Activated effector memory CD4-positive, alpha-beta T cell treated with anti-CD3 and anti-CD28 coated beads, Interleukin-2, amount 50 U/mL, for 16 hours (primary cell): ENCODE data around the gene DNAJC25.
"Not testable (repeated sequence)": the region's sequence is repeated elsewhere in the genome, so short reads cannot be mapped to it uniquely, and the experiment has no call there.

ENCODE experiments used
- DNase-seq: peaks from one replicate; pipeline ENCODE4 v3.0.0-alpha.2; 2020

Gene DNAJC25

GRCh38 chr9:111628411-111628810 lies 2.7 kb upstream of the DNAJC25 start:
- DNase-seq: no peak

- DNase-seq: no peak
Observed at GRCh38 chr9:111630182-111630963, 761 bp upstream of the DNAJC25 start.

GRCh38 chr9:111630964-111631213 lies 245 bp upstream of the DNAJC25 start:
- DNase-seq: no peak

- no peak for DNase-seq
Observed at GRCh38 chr9:111632060-111632459, 926 bp downstream of the DNAJC25 start.

GRCh38 chr9:111632695-111633388 lies 1.7 kb downstream of the DNAJC25 start:
- DNase-seq: no peak

DNA sequence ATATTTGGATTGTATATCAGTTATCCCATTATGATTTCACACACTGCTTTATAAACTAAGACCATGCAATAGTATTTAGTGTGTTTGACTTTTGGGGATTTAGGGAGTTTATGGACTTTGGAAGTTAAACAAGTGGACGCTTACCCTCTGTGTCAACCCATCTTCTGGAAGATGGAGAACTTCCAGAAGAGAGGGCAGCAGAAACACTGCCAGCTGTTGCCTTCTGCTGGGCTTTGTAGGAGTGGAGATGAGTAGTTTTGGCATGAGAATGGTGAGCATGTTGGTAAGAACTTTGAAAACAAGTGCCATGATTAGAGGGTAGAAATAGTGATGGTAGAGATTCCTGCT lies 2.2 kb downstream of the DNAJC25 start:
- DNase-seq: no peak

DNA sequence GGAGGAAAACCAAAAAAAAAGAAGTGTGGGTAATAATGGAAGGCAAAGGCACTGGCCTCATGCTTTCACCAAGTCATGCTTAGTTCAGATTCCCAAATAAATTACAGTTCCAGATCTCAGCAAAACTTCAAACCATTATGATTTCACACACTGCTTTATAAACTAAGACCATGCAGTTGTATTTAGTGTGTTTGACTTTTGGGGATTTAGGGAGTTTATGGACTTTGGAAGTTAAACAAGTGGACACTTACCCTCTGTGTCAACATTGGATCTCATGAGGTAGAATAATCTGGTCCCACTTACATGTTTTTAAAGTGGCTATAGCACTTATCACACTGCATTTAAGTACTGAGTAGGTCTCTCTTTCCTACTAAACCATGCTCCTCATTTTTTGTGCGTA lies 3.7 kb downstream of the DNAJC25 start:
- DNase-seq: no peak

- no peak for DNase-seq
Observed at GRCh38 chr9:111637421-111637950, 6.4 kb downstream of the DNAJC25 start.

DNA sequence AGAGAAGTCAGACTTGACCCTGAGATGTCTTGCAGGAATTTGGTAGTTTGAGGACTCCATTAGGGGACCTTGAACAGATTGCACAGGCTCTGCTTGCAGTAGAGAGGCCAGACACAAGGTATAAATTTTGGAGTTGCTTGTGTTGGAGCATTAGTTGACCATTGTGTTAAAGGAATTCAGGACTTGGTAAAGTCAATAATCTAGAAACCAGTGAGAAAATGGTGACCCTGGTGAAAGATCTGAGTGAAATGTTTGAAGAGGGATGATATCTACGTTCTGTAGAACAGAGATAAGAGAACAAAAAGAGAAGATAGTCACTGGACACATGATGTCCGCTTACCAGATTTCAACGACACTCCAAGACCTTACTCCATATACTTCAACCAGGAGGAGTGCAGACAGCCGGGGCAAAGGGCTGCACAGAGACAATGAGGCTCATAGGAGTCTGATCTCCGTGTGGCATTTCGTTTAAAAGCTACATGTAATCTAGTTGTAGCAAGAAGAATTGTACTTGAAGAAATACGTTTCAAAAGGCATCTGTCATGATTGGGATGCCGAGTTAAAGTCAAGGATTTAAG lies 13.2 kb downstream of the DNAJC25 start:
- no peak for DNase-seq

DNA sequence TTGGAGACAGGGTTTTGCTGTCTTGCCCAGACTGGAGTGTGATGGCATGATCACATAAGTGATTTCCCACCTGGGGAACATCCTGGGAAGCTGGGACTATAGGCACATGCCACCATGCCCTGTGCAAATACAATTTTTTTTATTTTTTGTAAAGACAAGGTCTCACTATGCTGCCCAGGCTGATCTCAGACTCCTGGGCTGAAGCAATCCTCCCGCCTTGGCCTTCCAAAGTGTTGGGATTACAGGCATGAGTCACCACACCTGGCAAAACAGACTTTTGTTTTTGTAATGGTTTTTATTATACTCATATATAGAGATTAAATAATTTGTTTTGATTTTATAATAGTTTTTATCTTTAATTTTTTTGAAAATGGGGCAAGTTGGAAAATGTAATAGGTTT lies 14.7 kb downstream of the DNAJC25 start:
- no peak for DNase-seq

DNA sequence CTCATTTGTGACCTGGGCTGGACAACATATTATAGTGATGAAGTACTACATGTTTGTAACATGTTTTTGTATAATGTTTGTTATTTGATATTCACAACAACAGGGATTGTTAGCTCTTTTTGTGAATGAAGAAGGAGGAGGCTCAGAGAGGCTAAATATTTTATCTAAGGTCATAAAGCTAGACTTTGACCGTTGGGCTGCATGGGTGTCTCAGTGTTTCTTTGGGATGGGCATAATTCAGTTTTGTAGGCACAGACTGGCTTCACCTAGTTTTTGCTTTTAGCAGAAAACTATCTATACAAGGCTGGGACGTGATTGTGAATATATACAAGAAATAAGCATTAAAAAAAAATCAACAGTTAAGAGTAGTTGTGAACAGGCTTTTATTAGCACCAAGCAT lies 15.3 kb downstream of the DNAJC25 start:
- DNase-seq: no peak

DNA sequence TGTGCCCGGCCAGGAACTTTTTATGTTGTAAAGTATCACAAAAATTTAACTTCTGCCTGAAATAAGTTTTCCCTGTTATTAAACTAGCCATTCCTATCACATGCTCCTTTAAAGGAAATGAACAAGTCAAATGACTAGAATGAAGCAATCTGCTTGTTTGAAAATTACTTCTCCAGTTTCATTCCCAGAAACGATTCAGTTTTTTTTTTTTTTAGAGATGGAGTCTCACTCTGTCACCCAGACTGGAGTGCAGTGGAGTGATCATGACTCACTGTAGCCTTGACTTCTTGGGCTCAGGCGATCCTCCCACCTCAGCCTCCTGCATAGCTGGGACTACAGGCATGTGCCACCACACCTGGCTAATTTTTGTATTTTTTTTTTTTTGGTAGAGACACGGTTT lies 16.9 kb downstream of the DNAJC25 start:
- no peak for DNase-seq

- no peak for DNase-seq
Observed at GRCh38 chr9:111649016-111649415, 17.9 kb downstream of the DNAJC25 start.

DNA sequence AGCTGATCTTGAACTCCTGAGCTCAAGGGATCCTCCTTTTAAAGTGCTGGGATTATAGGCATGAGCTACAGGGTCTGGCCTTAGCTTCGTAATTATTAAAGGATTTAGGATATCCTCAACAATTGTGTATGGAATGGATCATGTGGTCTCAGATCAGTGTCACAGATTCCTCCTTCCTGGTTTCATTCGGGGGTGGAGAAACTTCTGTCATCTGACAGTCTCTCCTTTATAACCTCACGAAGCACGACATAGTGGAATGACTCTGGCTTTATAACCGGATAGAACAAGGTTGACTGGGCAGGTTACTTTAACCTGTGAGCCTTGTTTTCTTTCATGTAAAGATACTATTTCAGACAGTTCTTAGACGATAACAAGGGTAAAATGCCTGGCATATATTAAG lies 25.9 kb downstream of the DNAJC25 start:
- no peak for DNase-seq

DNA sequence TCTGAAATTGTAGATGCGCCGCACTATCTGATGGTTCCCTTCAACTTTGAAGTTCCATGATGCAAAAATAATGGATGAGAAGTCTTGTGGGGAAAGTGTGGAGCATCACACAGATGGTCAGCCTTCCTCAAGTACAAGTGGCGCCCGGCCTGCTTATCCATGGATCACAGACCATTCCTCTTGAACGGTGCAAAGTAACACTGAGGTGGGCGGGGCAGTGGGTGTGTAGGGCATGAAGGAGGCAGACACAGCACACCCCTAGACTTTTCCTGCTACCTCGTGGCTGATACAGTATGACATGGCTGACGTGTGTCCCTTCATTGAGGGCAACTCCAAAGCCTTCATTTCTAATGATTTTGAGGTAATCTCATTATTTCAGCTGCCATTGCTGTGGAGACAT lies 27.8 kb downstream of the DNAJC25 start:
- DNase-seq: no peak

GRCh38 chr9:111659691-111660090 lies 28.6 kb downstream of the DNAJC25 start:
- no peak for DNase-seq

DNA sequence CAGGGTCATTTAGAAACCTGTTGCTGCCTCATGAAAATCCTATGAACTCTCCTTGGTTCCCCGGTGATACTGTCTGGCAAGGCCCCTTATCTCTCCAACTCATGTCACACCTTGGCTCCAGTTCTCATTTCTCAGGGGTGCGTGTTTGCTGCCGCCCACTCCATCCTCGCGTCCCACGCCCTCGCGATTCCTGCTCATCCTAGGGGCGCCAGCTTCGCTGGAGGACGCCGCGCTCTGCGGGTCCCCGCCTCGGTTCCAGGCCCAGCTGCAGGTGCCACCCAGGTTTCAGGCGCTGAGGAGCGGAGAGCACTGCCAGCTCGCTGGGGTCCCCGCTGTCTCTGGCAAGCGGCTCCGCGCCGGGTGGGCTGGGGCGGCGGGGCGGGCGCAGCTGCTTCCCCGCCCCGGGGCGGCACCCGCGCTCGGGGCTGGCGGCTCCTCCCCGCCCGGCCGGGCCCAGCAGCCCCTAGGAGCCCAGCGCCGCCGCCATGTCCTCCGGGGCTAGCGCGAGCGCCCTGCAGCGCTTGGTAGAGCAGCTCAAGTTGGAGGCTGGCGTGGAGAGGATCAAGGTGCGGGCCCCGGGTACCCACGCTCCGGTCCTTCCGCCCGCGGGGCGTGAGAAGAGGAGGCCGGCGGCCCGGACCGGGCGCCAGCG lies 30.1 kb downstream of the DNAJC25 start, which contains the start of gene GNG10:
Gene GNG10, plus strand, starts transcription at position 456 of the 652 bp plus-strand sequence. Its CDS starts 30 bp downstream, at position 486.
- peak; percentile 90 for DNase-seq

DNA sequence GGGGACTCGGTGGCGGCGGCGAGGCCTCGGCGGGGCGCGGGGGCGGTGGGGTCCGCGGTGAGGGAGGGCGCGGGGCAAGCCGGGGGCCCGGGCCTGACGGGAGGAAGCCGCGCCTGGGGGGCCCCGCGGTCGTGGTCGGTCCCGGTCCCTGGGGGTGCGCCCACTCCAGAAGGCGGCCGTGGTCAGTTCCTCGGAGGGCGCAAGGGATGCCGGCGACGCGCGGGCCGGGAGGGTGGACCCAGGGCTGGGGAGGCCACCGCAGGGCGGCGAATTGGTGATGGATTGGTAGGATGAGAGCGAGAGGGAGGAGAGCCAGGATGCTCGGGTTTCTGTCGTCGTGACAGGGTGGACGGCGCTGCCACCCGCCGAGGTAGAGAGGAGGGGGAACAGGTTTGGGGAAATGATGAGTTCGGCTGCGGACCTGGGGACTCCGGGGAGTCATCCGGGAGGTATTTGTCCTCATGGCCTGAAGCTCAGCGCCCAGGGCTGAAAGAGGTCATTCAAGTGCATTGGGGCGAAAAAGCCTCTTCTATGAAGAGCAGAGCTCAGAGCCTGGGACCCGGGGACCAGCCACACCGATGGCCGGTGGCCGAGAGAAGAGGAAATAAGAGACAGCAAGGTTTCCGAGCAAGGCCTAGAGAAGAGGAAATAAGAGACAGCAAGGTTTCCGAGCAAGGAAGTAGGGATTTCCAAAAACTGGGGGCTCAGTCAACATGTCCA lies 30.8 kb downstream of the DNAJC25 start:
- peak; percentile 73 for DNase-seq

- DNase-seq: peak; percentile 62
Observed at GRCh38 chr9:111662576-111663300, 31.6 kb downstream of the DNAJC25 start.

DNA sequence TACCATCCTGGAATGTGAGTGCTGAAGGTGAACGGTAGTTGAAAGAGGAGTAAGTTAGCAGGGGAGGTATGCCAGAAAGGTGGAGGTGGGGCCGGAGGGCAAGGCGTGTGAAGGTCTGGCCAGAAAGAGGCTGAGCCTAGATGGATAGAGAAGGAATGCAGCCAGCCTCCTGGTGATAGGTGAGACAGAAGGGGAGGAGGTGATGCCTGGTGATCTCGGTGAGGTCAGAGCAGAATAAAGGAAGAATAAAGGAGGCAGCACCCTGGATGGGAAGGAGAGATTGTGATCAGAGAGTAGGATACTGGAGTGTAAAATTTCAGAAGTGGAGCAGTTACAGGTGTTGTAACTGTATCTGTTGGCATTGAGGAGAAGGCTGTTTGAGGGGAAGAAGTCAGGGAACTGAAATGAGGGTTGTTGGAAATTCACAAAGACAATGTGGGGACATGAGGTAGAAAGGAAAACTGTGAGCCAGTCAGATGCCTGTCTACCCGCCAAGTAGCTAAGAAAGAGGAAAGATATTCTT lies 32.2 kb downstream of the DNAJC25 start:
- no peak for DNase-seq

GRCh38 chr9:111668026-111668573 lies 37.0 kb downstream of the DNAJC25 start:
- no peak for DNase-seq

DNA sequence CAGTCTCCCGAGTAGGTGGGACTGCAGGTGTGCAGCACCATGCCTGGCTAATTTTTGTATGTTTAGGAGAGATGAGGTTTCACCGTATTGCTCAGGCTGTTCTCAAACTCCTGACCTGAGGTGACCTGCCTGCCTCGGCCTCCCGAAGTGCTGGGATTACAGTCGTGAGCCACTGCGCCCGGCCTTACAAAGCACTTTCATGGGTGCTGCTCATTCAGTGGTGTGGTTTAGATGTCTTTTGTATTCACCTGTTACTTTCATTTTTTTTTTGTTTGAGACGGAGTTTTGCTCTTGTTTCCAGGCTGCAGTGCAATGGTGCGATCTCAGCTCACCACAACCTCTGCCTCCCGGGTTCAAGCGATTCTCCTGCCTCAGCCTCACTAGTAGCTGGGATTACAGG lies 37.5 kb downstream of the DNAJC25 start:
- not testable (repeated sequence) for DNase-seq
